ENCODE results near the gene COBL.

- TF ChIP-seq POLR2A (IDR thresholded peaks at IDR 0.05; ENCODE audit: low read depth, low read length) (no peak), TAF1 (IDR thresholded peaks at IDR 0.05; ENCODE audit: low read depth, low read length) (no peak), POLR2AphosphoS5 (IDR thresholded peaks at IDR 0.05; ENCODE audit: low read depth, low read length) (no peak)
These were observed 165.2 kb downstream of the COBL start for GRCh38 chr7:51151455-51151854.
